ENCODE data around the gene LGMN.

DNA sequence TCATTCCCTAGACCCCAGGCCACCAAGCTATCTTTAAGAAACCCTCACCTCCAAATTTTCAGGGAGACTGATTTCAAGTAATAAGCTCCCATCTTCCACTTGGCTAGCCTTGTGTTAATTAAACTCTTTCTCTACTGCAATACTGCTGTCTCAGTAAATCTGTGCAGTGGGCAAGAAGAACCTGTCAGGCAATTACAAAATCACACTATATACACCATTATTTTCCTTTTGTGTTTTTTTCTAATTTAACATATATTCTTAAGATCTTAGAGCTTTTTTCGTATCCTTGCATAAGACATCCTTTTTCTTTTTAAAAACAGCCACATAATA, 38.0 kb upstream of the LGMN start:
- TF ChIP-seq POLR2A (IDR thresholded peaks at IDR 0.05) (no peak), POLR2AphosphoS5 (IDR thresholded peaks at IDR 0.05) (no peak)
- TF ChIP-seq, protein P1, sequence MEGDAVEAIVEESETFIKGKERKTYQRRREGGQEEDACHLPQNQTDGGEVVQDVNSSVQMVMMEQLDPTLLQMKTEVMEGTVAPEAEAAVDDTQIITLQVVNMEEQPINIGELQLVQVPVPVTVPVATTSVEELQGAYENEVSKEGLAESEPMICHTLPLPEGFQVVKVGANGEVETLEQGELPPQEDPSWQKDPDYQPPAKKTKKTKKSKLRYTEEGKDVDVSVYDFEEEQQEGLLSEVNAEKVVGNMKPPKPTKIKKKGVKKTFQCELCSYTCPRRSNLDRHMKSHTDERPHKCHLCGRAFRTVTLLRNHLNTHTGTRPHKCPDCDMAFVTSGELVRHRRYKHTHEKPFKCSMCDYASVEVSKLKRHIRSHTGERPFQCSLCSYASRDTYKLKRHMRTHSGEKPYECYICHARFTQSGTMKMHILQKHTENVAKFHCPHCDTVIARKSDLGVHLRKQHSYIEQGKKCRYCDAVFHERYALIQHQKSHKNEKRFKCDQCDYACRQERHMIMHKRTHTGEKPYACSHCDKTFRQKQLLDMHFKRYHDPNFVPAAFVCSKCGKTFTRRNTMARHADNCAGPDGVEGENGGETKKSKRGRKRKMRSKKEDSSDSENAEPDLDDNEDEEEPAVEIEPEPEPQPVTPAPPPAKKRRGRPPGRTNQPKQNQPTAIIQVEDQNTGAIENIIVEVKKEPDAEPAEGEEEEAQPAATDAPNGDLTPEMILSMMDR (IDR thresholded peaks at IDR 0.05), result no peak
